ENCODE measurements around the gene ACTL6A. TPM values are rescaled to one million over a fixed set of nuclear protein-coding genes. Genes with fewer than 3 reads are reported as not detected.

The ACTL6A gene
- total RNA-seq, 6 experiments from 2014 or later, result 39.6 to 64.6 (median 59.4) TPM

GRCh38 chr3:179604321-179605078 lies 41.8 kb downstream of the ACTL6A start, which contains the start of the genes MRPL47 and NDUFB5:
Gene MRPL47, minus strand, starts transcription at chr3:179604638. Its CDS starts 14 bp downstream, at chr3:179604624.
Gene NDUFB5, plus strand, starts transcription at chr3:179604794. Its CDS starts 22 bp downstream, at chr3:179604816.
- Mint-ChIP-seq H3K4me3 (peak within 1 kb of the TSS; percentile 98), H3K36me3 (ENCODE audit: low read depth) (peaks cover 29% of the 10 kb centered on the region), H3K27me3 (ENCODE audit: insufficient read depth) (peaks cover 6% of the 10 kb centered on the region; the same call in 1 of the 2 replicates), H3K9me3 (no peaks in the 10 kb centered on the region), H3K4me1 (ENCODE audit: low read depth) (peaks cover 45% of the 10 kb centered on the region), H3K27ac (peak within 1 kb of the TSS; percentile 98)
- no peak for TF ChIP-seq CTCF (IDR thresholded peaks at IDR 0.05)
- peak; percentile 95 for DNase-seq

- H3K36me3 Mint-ChIP-seq (ENCODE audit: low read depth), result peaks cover 27% of the 10 kb centered on the region; the same call in 1 of the 2 replicates
- H3K4me3 Mint-ChIP-seq, result peak overlapping the region; percentile 42; the same call in 1 of the 2 replicates
These were observed 43.9 kb downstream of the ACTL6A start for GRCh38 chr3:179606534-179607085.

GRCh38 chr3:179608931-179609720 lies 46.4 kb downstream of the ACTL6A start:
- H3K27ac Mint-ChIP-seq, result no peak overlapping the region

More at GRCh38 chr3:179606534-179607085, 43.9 kb downstream of the ACTL6A start:
- TF ChIP-seq CTCF (IDR thresholded peaks at IDR 0.05), result no peak
- H3K27ac Mint-ChIP-seq, result no peak overlapping the region
- no peaks in the 10 kb centered on the region for H3K9me3 Mint-ChIP-seq
- peaks cover 6% of the 10 kb centered on the region; the same call in 1 of the 2 replicates for H3K27me3 Mint-ChIP-seq (ENCODE audit: insufficient read depth)
- DNase-seq, result no peak
- H3K4me1 Mint-ChIP-seq (ENCODE audit: low read depth), result peaks cover 31% of the 10 kb centered on the region

GRCh38 chr3:179610066-179610465 lies 47.3 kb downstream of the ACTL6A start:
- Mint-ChIP-seq H3K4me3 (no peak overlapping the region), H3K27me3 (ENCODE audit: insufficient read depth) (peaks cover 2% of the 10 kb centered on the region; the same call in 1 of the 2 replicates), H3K9me3 (no peaks in the 10 kb centered on the region), H3K36me3 (ENCODE audit: low read depth) (peaks cover 22% of the 10 kb centered on the region; the same call in 1 of the 2 replicates), H3K27ac (no peak overlapping the region), H3K4me1 (ENCODE audit: low read depth) (peaks cover 41% of the 10 kb centered on the region)
- no peak for DNase-seq
- TF ChIP-seq CTCF (IDR thresholded peaks at IDR 0.05), result no peak

More at GRCh38 chr3:179608931-179609720, 46.4 kb downstream of the ACTL6A start:
- no peak for DNase-seq
- Mint-ChIP-seq H3K4me3 (no peak overlapping the region), H3K36me3 (ENCODE audit: low read depth) (peaks cover 27% of the 10 kb centered on the region; the same call in 1 of the 2 replicates), H3K9me3 (no peaks in the 10 kb centered on the region), H3K27me3 (ENCODE audit: insufficient read depth) (peaks cover 6% of the 10 kb centered on the region; the same call in 1 of the 2 replicates), H3K4me1 (ENCODE audit: low read depth) (peaks cover 37% of the 10 kb centered on the region)
- TF ChIP-seq CTCF (IDR thresholded peaks at IDR 0.05), result no peak

- no peaks in the 10 kb centered on the region for H3K27me3 Mint-ChIP-seq (ENCODE audit: insufficient read depth)
- peak; percentile 57 for DNase-seq
These were observed 51.1 kb downstream of the ACTL6A start for GRCh38 chr3:179613807-179614206.

More at GRCh38 chr3:179613807-179614206, 51.1 kb downstream of the ACTL6A start:
- peaks cover 28% of the 10 kb centered on the region for H3K4me1 Mint-ChIP-seq (ENCODE audit: low read depth)
- no peaks in the 10 kb centered on the region for H3K9me3 Mint-ChIP-seq
- peak overlapping the region; percentile 75 for H3K27ac Mint-ChIP-seq
- H3K4me3 Mint-ChIP-seq, result peak overlapping the region; percentile 65
- no peak for TF ChIP-seq CTCF (IDR thresholded peaks at IDR 0.05)
- peaks cover 14% of the 10 kb centered on the region for H3K36me3 Mint-ChIP-seq (ENCODE audit: low read depth)
